Activated T-cell treated with anti-CD3 and anti-CD28 coated beads, Interleukin-2, amount 50 U/mL, for 1 hour (primary cell): ENCODE measurements around the gene GALNT10.

Experiments used
- DNase-seq: peaks from one replicate; pipeline ENCODE4 v3.0.0-alpha.2; 2020

Gene GALNT10

DNA sequence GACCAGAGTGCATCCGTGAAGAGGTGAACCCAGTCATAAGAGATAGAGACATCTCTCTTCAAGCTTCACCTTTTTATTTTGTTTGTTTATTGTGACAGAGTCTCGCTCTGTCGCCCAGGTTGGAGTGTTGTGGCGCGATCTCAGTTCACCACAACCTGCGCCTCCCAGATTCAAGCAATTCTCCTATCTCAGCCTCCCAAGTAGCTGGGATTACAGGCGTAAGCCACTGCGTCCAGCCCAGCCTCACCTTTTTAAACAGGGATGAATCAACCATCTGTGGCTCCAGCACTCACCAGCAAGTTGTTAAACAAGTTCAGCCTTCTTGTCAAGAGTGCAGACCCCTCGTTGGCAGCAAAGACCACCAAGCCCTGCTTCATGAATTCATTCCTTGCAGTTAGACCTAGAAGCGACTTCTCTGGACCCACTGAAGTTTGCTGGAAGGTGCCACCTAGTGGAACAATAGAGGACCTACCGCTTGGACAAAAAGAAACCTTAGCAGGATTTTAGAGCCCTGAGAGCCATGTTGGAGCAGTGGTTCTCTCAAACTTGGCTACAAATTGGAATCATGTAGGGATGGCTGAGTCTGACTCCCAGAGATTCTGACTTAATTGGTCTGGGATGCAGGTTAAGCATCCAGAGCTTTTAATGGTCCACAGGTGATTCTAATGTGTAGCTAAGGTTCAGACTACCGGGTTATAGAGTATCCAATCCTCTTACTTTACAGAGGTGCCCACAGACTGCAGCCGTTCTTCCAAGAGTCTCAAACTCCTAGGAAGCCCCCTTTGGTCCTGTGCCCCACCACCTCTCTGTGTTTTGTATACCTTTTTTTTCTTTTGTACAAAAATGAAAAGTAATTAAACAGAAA lies 10.5 kb upstream of the GALNT10 start:
- no peak for DNase-seq

DNA sequence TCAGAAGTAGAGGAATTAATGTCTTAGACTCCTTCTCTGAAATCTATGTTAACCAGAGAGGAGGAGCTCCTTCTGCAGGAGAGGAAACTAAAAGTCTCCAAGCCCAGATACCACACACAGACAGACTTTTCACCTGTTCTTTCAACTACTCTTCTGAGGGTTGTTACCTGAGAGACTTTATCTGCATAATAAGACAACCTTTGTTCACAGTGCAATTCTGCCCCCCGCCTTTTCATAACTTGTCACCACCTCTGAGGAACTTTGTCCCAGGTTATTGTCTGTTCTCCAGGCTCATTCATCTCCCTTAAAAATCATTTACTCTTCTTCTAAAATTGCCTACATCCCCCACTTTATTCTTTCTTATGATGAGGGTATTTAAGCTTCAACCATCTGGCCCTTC lies 9.4 kb upstream of the GALNT10 start:
- DNase-seq, result no peak

DNA sequence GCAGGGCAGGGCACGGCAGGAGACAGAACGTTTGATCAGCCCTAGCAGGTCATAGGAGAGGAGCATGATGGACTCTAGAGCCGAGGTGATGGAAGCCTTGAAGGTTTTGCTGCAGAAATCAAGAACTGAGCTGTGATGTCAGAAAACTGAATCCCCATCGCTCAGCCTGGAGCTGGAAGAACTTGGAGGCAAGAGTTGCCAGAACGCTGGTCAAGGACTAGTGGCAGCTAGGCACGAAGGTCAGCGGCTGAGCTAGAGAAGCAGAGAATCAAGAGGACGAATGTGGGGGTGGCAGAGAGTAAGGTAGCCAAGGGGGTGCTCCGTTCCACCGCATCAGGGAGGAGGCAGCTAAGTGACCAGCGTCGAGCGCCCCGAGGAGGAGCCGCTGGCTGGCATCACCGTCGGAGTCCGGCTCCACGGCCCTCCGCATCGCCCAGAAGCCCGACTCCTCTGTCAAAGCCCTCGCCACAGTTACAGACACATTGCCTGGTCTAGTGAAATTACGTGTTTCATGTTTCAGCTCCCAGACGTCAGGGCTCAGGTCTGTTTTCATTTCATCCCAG lies 1.2 kb upstream of the GALNT10 start:
- DNase-seq, result no peak

DNA sequence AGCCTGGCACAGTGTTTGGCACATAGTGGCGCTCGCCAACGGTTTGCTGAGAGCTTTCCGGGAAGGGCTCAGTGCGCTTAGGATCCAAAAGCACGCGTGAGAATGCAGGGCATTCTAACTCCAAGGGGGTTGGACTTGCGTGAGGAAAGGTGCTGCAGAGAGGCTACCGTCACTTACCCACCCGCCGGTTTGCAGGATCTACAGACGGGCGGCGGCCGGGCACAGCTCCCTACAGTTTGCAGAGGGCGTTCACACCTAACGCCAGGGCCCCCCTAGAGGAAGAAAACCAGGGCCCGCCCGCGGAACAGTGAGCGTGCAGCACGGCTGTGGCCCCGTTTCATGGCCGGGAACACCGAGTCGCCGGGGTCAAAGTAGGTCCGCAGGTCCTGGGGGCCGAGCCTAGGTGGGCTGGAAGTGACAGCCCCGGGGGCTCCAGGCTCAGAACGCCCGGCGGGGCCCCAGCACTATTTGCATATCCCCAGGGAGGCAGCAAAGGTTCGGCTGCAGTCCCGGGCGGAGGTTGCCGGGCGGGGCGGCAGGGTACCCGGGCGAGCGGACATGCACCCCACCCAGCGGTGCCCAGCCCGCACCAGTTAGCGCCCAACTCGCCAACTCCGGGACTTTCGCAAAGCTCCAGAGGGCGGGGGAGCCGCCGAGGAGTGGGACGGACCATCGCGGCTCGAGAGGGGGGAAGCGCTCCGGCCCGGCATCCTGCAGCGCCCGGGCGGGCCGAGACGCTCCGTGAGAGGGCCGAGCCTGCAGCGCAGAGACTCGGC lies 526 bp upstream of the GALNT10 start:
- DNase-seq, result peak; percentile 84

DNA sequence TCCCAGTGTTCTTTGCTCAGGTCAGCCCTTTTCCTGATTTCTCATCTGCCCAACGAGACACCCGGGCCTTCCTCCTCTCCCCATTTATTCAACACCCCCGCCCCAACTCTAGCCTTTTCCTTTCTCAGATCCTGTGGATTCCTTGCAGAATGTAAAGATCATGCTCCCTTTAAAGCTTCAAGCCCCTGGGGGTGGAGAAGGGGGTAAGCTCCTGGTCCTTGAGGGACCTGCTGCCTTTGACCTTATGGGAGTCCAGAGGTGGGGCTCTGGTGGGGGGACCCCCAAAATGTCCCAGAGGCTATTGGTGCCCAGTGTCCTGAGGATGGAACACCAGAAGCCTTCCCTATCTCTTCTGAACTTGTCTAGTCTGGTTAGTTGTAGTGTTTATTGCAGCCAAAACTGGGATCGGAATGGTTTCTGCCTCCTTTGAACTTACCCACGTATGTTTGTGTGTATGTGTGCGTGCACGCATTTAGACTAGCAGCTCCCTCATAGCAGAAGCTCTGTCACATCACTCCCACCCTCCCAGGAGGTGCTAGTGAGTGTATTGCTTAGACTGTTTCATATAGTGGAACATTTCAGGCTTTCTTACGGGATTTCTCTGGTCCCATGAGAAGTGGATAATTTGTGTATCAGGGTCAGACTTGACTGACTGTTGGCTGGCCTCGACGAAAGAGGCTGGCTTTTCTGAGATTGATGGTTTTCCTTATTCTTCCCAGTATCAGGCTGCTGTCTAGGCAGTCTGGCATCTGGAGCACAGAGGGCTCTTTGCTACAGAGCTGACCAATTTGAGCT lies 1.1 kb downstream of the GALNT10 start:
- peak; percentile 22 for DNase-seq

DNA sequence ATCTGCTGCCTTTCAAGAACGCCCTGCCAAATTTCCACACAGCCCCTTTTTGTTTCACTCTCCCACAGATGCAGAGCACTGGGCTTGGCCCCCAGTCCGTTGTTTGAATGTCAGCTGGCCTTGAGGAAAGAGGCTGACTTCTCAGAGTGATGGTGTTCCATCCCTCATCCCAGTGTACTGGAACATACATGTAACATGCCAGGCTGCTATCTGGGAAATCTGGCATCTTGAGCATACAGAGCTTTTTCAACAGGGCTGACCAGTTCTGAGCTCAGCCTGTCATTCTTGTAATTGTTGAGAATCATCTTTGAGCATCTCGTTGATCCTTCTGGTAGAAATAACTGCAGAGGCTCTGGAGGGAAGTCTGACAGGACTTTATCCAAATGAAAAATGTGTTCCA lies 2.8 kb downstream of the GALNT10 start:
- no peak for DNase-seq

DNA sequence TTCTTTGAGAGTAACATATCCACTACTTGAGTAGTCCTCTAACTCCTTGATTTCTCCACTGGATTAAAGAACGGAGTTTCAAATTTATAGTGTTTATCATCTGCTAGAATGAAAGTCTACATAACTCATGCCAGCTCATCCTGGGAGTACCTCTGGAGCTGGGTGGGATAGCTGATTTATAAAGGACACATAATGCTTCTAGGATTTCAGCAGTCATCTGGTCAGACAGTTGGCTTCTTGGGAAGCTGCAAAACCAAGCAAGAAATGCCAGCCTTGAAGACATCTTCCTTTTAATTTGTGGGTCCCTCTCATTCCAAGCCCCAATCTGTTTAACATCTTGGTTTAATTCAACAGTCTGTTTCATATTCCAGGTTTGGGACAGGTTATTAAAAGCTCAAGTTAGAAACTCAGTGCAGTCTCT lies 3.2 kb downstream of the GALNT10 start:
- DNase-seq, result no peak

DNA sequence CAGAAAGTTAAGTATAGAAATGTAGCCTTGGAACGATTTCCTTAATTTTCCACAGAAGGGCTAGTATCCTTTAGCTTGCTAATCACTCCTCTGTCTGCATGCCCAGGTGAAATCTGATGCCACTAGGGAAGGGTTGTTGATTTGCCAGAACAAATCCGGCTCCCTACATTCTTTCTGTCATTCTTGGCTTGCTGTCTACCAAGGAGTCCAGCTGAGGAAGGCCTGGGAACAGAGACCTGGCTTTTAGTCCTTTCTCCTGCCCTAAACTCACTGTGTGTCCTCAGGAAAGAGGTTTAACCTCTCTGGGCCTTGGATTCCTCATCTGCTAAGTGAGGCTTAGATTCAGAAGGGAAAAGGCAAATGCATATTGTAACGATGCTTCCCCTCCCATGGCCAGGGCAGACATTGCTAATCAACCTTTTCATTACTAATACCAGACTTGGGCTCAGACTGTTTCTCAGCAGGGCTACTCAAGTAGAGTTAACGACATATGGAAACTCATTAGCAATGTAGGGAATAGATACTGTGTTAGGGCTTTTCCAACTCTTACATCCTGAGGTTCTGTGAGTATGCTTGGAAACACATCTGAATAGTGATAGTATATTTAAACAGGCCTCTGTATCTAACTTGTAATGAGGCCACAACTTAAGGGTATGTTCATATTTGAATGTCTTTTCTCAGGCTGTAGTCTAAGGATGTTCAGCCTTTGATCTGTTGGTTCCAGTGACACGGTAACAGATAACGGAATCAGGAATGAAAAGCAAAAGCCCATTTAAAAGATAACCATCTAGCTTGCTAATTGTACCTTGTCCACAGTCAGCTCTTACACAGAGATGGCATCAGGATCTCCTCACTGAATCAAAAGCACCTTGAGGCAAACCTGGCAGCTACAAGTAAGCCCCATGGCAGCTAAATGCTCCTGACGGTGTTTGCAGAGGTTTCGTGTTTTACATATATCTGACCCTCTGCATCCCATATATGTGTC lies 4.1 kb downstream of the GALNT10 start:
- no peak for DNase-seq

DNA sequence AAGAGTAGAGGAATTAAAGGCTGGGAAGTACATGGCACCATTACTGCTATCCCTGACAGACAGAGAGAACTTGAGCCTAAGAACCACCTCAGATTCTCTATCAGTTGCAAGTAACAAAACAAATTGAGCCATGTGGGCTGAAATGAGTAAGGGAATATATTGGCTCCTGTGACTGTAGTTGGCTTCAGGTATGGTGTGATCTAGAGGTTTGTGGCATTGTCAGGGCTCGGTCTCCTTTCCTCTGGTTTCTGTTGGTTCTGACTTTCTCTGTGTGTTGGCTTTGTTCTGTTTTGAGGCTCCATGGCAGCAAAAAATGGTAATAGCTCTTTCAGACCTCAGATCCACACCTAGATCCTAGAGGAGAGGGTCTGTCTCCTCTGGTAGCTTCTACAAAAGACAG lies 5.7 kb downstream of the GALNT10 start:
- DNase-seq, result no peak

DNA sequence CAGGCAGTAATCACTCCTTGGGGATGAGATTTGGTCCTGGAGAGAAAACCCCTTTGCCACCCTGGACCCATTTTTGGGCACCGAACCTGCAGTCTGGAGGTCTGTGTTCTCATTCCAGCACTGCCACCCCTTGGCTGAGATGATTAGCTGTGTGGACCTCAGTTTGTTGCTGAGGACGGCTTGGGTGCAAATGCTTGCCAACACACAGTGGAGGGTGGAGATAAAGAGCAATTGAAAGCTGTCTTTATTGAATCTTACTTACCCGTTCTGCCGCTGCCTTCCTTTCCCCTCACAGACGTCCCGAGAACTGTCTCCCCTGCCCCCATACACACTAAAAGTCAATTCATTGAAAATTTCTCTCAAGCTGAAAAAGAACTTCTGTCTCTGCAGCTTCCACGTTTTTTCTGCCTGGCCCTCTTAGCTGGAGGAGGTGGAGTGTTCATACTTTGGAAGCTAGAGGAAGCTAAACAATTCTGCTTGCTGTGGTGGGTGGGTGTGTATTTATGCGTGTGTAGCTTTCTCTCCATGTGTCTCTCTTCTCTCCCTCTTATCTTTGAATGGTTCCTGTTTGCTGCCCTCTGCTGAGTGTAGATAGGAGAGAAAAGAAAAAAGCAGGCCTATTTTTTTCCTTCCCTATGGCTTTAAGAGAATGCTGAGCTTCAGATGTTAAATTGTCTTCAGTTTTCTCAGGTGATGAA lies 6.6 kb downstream of the GALNT10 start:
- no peak for DNase-seq

DNA sequence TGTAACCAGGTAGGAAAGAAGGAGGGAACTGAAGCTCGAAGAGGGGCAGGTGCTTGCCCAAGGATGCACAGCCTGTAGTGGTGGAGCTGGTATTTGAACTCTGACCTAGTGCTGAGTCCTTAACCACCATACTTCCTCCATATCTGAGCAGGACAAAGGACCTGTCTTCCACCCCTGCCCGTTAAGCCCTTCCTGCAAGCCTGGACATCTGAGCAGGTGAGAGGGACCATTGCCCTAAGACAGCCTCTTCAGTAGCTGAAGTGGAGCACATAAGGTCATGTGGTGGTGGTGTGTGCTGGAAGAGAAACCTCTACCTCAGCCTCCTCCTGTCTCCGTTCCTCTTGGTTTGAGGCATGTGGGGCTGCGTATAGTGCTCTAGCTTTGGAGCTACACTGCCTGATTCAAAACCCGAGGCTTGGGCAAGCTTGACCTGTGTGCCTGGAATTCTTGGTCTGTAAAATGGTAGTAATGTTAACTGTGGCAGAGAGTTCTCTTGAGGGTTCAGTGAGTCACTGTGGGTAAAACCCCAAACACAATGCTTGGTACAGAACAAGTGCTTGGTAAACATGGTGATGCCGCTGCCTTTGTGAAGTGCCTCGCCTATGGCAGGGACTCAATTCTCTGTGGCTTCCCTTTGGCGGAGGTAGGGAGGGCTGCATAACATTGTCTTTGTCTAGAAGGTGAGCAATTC lies 7.4 kb downstream of the GALNT10 start:
- DNase-seq, result peak; percentile 48

DNA sequence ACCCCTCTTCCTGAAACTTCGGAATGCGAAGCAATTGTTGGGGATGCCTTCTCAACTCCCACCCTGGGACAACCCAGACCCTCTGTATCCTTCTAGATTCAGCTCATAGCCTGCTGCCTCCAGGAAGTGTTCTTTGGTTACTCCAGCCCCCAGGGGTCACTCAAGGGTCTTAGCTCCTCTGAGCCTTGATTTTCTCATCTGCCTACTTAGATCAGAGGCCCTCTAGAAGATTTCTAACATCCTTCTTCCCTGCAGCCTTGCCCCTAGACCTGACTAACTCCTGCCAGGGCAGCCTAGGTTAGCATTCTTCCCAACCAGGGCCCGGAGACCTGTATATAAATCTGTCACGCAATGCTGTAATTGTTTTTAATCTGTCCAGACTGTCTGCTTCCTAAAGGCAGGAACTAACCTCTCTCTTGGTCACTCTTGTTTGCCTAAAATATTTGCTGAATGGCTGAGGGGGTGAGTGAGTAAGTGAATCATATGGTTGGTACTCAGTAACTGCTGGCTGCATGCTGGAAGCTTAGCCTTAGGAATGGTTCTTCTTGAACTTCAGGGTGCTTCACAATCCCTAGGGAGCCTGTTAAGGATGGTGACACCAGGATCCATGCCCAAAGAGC lies 8.2 kb downstream of the GALNT10 start:
- DNase-seq, result no peak

DNA sequence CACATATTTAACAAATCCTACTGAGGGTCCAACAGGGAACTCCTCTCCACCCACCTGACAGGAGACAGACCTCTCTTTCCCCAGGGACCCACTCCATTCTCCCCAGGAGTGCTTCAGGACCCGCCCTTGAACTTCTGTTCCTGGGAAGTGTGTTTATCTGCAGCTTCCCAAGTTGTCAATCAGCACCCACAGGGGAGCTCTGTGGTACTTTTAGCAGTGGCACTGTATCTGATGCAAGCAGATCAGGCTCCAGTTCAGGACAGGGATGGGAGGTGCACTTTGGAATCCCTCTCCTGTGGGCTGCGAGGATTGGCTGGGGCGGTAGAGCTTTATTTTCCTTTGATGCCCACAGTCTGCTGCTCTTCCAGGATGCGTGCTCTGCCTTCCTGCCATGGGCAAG lies 8.7 kb downstream of the GALNT10 start:
- DNase-seq, result no peak

DNA sequence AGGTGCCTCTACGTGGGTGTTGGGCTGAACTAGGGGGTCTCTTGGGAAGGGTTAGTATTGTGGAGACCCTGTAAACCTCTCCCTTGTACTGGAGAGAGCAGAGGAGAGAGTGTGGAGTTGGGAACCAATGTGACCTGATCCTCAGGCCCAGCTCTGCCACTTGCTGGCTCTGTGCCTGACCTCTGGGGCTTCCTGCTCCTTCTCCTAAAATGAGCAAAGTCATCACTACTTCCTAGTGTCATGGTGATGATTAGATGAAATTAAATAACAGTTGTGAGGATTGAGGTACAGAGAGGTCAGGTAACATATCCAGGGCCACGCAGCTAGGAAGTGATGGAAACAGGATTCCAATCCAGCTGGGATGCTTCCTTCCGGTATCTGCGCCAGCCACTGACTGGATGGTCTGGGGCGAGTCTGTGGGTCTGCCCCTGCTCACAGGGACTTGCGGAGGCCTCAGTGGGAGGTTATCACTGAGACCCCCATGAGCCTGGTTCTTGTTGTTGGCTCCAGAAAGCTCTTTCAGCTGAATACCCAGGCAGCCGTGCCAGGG lies 9.2 kb downstream of the GALNT10 start:
- DNase-seq, result no peak

DNA sequence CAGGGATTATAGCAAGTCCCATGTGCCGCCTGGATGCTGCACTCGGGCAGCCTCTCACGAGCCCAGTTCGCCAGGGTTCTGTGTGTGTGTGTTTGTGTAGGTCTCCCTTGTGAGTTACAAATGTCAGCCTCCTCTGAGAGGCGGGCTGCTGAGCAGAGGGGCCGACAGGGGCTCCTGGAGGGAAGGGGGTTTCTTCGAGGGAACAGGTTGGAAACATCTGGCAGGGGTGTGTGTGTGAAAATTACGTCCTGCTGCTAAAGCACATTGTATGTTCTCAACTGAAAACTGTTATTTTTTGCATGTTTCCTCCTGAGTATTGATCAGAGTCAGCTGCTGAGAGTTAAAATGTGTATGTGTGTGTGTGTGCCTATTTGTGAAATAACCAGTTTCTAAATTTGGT lies 9.7 kb downstream of the GALNT10 start:
- DNase-seq, result no peak

DNA sequence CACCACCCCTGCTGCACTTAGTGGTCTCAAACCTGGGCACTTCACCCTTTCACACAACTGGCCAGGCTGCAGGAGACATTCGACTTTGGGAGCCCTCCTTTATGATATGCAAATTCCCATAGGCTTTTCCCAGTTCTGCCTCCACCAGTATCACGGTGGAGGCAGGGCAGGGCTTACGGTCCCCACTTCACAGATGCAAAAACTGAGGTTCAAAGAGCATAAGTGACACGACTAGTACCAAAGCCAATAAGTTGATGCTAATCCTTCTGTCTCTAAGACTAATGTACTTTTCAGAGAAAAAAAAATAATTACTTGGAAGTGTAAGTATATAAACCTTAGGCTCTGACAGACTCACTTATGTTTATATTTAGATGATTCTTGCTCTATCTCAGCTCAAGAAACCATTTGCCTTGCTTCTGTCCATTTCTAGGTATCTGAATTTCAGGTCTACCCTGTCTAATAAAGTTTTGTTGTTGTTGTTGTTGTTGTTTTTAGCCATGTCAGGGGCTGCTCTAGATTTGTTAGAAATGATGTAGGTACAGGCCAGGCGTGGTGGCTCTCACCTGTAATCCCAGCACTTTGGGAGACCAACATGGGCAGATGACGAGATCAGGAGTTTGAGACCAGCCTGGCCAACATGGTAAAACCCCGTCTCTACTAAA lies 10.7 kb downstream of the GALNT10 start:
- no peak for DNase-seq

DNA sequence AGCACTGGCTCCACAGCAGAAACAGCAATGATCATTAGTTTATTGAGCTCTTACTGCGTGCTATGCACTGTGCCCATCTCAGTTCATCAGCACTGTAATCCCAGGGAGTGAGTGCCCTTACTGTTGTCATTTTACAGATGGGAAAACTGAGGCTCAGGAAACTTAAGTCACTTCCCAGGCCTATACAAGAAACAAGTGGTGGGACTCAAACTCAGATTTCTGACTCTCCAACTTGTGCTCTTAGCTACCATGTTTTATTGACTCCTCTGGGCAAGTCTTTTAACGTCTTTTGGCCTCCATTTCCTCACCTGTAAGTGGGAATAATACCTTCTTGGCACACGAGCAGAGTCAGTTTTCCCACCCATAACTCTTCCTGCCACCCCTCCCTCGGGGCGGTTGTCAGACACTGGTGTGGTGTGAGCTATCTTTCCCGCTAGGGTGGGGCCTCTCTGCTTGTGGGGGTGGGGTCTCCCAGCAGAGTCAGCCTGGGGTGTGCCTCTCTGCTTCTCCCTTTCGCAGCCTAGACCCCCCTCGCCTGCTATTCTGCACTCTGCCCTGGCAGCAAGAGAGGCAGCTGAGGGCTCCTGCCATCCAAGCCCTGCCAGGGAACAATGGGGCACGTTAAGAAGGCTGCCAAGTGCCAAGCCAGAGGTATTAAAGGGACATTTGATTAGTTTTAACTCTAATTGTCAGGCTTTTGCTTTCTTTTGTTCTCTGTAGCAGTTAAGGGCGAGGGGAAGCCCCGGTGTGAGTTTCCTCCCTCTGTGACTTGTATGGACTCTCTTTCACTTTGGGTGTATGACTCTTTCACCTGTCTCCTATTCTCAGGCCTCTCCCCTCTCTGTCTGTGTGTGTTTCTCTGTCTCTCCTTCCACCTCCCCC lies 12.1 kb downstream of the GALNT10 start:
- DNase-seq, result peak; percentile 51
